A673 (cell line): ENCODE measurements around the gene PGM2L1.

Experiments used
- EZH2 ChIP-seq: fragments of 200-600 bp; sonication (generic); IDR thresholded peaks from 2 replicates; pipeline ENCODE4 v1.6.1; 2017; ENCODE audit warnings: borderline replicate concordance, low read depth, mild to moderate bottlenecking, mixed read lengths, antibody characterized with exemption, low read length; ENCODE audit not compliant: poor library complexity, severe bottlenecking
- TF ChIP-seq, protein P1 (sequence below): fragments of 300-800, 200-600 bp; sonication (generic); conservative IDR thresholded peaks from 2 replicates; pipeline ENCODE4 v1.5.1; 2017; ENCODE audit warnings: low read depth, mild to moderate bottlenecking, antibody characterized with exemption, low read length, moderate library complexity, mixed read lengths

DNA sequence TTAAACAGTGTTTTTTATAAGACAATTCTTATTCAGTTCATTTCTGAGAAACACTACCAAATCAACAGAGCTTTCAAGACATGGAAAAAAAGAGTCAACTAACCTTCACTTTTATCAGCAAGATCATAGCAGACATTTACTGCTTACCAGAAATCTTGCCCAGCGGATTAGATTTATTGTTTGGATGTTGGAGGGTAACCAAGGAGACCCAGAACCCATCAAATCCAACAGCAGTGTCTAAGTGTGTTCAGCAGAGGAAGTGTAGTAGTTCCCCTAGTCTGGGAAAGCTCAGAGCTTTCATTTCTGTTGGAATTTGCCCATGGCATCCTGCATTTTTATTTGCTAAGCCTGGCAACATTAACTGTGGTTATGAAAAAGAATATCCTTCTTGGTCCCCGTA is 2.4 kb upstream of the PGM2L1 start:
- TF ChIP-seq, protein P1, sequence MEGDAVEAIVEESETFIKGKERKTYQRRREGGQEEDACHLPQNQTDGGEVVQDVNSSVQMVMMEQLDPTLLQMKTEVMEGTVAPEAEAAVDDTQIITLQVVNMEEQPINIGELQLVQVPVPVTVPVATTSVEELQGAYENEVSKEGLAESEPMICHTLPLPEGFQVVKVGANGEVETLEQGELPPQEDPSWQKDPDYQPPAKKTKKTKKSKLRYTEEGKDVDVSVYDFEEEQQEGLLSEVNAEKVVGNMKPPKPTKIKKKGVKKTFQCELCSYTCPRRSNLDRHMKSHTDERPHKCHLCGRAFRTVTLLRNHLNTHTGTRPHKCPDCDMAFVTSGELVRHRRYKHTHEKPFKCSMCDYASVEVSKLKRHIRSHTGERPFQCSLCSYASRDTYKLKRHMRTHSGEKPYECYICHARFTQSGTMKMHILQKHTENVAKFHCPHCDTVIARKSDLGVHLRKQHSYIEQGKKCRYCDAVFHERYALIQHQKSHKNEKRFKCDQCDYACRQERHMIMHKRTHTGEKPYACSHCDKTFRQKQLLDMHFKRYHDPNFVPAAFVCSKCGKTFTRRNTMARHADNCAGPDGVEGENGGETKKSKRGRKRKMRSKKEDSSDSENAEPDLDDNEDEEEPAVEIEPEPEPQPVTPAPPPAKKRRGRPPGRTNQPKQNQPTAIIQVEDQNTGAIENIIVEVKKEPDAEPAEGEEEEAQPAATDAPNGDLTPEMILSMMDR = no peak
- TF ChIP-seq EZH2 = no peak
